GM12878 (cell line): ENCODE measurements around the gene BRI3BP. TPM values are rescaled to one million over a fixed set of nuclear protein-coding genes. Genes with fewer than 3 reads are reported as not detected.

Experiments used
- ATAC-seq: fragments of 200-7000 bp; cut with Tn5 transposase; 3 replicates; pipeline ENCODE4 v1.9.1; 2020; ENCODE audit warnings: mild to moderate bottlenecking, moderate library complexity
- BruUV-seq: library from RNA; stranded (reverse); fragments of 400-500 nt; replicated peaks from 2 replicates; lab custom pipeline; 2021; lab: Mats Ljungman, UMichigan
- CTCF ChIA-PET: fragments of 300-600 bp; sonication (Branson Sonifier 250); formaldehyde crosslinking; extraction: SDS; loops from one replicate; lab custom pipeline; 2021; ENCODE audit warnings: inconsistent platforms; lab: Yijun Ruan, JAX
- POLR2A ChIA-PET: fragments of 350-600 bp; formaldehyde crosslinking; extraction: SDS; loops from one replicate; lab custom pipeline; 2021; ENCODE audit warnings: inconsistent platforms; lab: Charles Lee
- RAD21 ChIA-PET: fragments of 300-600 bp; sonication (Branson Sonifier 250); formaldehyde crosslinking; loops from one replicate; lab custom pipeline; 2023; ENCODE audit warnings: antibody characterized with exemption; ENCODE audit not compliant: unreplicated experiment; lab: Charles Lee
- SMC1A ChIA-PET: fragments of 300-600 bp; sonication (Branson Sonifier 250); formaldehyde crosslinking; loops from one replicate; lab custom pipeline; 2023; ENCODE audit not compliant: unreplicated experiment, uncharacterized antibody; lab: Charles Lee
- DNase-seq: peaks from one replicate; pipeline ENCODE4 v3.0.0-alpha.2; 2011; ENCODE audit warnings: low read depth, low spot score
- FAIRE-seq: peaks from 3 replicates; lab custom pipeline; 2011; peaks lifted over from hg19 to GRCh38; lab: Jason Lieb, UNC
- H2AFZ ChIP-seq: 2 replicates; pipeline ENCODE4 v1.6.0; 2011; ENCODE audit warnings: low read depth, low read length, control low read depth; ENCODE audit not compliant: control insufficient read depth
- H3K27ac ChIP-seq: 2 replicates; pipeline ENCODE4 v1.5.1; 2011; ENCODE audit warnings: control low read depth; ENCODE audit not compliant: control insufficient read depth, insufficient read depth
- H3K27me3 ChIP-seq, 2 experiments: replicated peaks in 1 of 2; 2 replicates each; pipeline versions ENCODE4 v1.6.0 to v1.6.1; 2011; ENCODE audit warnings: low read length in 1 of 2; ENCODE audit not compliant: control insufficient read depth in 2 of 2, insufficient read depth in 2 of 2
- H3K36me3 ChIP-seq, 2 experiments: 2 replicates each; pipeline ENCODE4 v1.5.1; 2011; ENCODE audit warnings: low read length in 1 of 2; ENCODE audit not compliant: control insufficient read depth in 2 of 2, insufficient read depth in 2 of 2
- H3K4me1 ChIP-seq: 2 replicates; pipeline ENCODE4 v1.6.1; 2011; ENCODE audit warnings: mild to moderate bottlenecking, low read length, moderate library complexity, mixed read lengths; ENCODE audit not compliant: control insufficient read depth, insufficient read depth
- H3K4me2 ChIP-seq: 2 replicates; pipeline ENCODE4 v1.6.0; 2011; ENCODE audit warnings: control low read depth; ENCODE audit not compliant: control insufficient read depth, insufficient read depth
- H3K4me3 ChIP-seq: fragments of 200-600 bp; sonication (generic); 2 replicates; pipeline ENCODE4 v1.5.1; 2016
- H3K79me2 ChIP-seq: 2 replicates; pipeline ENCODE4 v1.6.0; 2011; ENCODE audit warnings: low read length; ENCODE audit not compliant: control insufficient read depth, insufficient read depth
- H3K9ac ChIP-seq: 2 replicates; pipeline ENCODE4 v1.8.0; 2011; ENCODE audit warnings: low read length, control low read depth, mixed read lengths; ENCODE audit not compliant: control insufficient read depth, insufficient read depth
- H3K9me3 ChIP-seq: replicated peaks from 3 replicates; pipeline ENCODE4 v1.5.1; 2011; ENCODE audit warnings: mild to moderate bottlenecking, low read length; ENCODE audit not compliant: control insufficient read depth, insufficient read depth
- H4K20me1 ChIP-seq: 2 replicates; pipeline ENCODE4 v1.6.0; 2011; ENCODE audit not compliant: control insufficient read depth, insufficient read depth
- PAX5 ChIP-seq: IDR thresholded peaks from 2 replicates; pipeline ENCODE4 v1.6.1; 2011; ENCODE audit warnings: low read depth, low read length, borderline replicate concordance
- RFX5 ChIP-seq: IDR thresholded peaks from 2 replicates; pipeline ENCODE4 v1.6.1; 2011; ENCODE audit warnings: low read depth, low read length, improper control_type of control experiment
- RUNX3 ChIP-seq: IDR thresholded peaks from 2 replicates; pipeline ENCODE4 v1.6.1; 2012; ENCODE audit warnings: low read length, inconsistent platforms
- SMC3 ChIP-seq: IDR thresholded peaks from 2 replicates; pipeline ENCODE4 v1.6.1; 2011; ENCODE audit warnings: low read length, improper control_type of control experiment, borderline replicate concordance
- SRF ChIP-seq, 2 experiments: IDR thresholded peaks; 2 replicates each; pipeline ENCODE4 v1.6.1; 2011; ENCODE audit warnings: low read depth in 2 of 2, low read length in 2 of 2, mild to moderate bottlenecking in 1 of 2, moderate library complexity in 1 of 2
- TCF12 ChIP-seq: IDR thresholded peaks from 2 replicates; pipeline ENCODE4 v1.6.1; 2011; ENCODE audit warnings: low read depth, mild to moderate bottlenecking, low read length
- ZNF24 ChIP-seq: fragments of 450-650 bp; IDR thresholded peaks from 2 replicates; pipeline ENCODE4 v1.6.1; 2017; ENCODE audit warnings: antibody characterized with exemption, mild to moderate bottlenecking
- WGBS: methylation state at CpG from one replicate; pipeline ENCODE4 v1.1.6; 2016; ENCODE audit warnings: low lambda C conversion rate; ENCODE audit not compliant: insufficient replicate concordance, insufficient coverage; ENCODE audit errors: missing lambda C conversion rate; 5-methylcytosine and 5-hydroxymethylcytosine counted together
- in situ Hi-C: fragments of 300-500 bp; cut with MboI; formaldehyde crosslinking; loops from 9 replicates; pipeline ENCODE4 v1.14.3; 2018; ENCODE audit warnings: mixed read lengths
- intact Hi-C: fragments of 100-400 bp; cut with micrococcal nuclease; formaldehyde crosslinking; loops from one replicate; pipeline ENCODE4 v1.14.2; 2022; ENCODE audit not compliant: unreplicated experiment
- polyA plus RNA-seq, 11 experiments: library from polyadenylated mRNA; depleted of rRNA in 4 of 11; unstranded in 6 of 11; stranded (reverse) in 5 of 11; fragments of >200 nt; fragmentation: Nextera tagmentation in 4 of 11; fragmentation: Illumina TruSeq in 1 of 11; extraction: Ambion mirVana in 4 of 11; extraction: Trizol in 1 of 11; gene quantifications; 1 replicate in 1 of 11; 2 replicates in 10 of 11; pipeline versions ENCODE4 v1.2.1 to v1.2.3, GENCODE V29; 2011 to 2016; ENCODE audit warnings: inconsistent platforms in 2 of 11, missing spikeins in 2 of 11, low read depth in 1 of 11
- total RNA-seq, 4 experiments: library from RNA; depleted of rRNA in 3 of 4; stranded (reverse); fragments of >200 nt in 3 of 4; fragmentation: Illumina TruSeq in 1 of 4; extraction: Trizol in 1 of 4; gene quantifications; 2 replicates each; pipeline versions ENCODE4 v1.2.1 to v1.2.3, GENCODE V29; 2013 to 2021
- TF ChIP-seq, protein P1 (sequence below): IDR thresholded peaks from 2 replicates; pipeline ENCODE4 v1.6.1; 2012; ENCODE audit warnings: improper control_type of control experiment, low read depth, low read length; ENCODE audit not compliant: insufficient replicate concordance
- TF ChIP-seq, protein P2 (sequence below): IDR thresholded peaks from 2 replicates; pipeline ENCODE4 v1.6.1; 2012; ENCODE audit warnings: low read depth, low read length, improper control_type of control experiment
- TF ChIP-seq, protein P3 (sequence below): fragments of 450-650 bp; IDR thresholded peaks from 2 replicates; pipeline ENCODE4 v1.6.1; 2017; ENCODE audit warnings: mild to moderate bottlenecking, moderate library complexity
- TF ChIP-seq, protein P4 (sequence below): fragments of 450-650 bp; IDR thresholded peaks from 2 replicates; pipeline ENCODE4 v1.6.1; 2017; ENCODE audit warnings: mild to moderate bottlenecking, moderate library complexity

Gene BRI3BP
- total and polyA plus RNA-seq, 10 of the 15 experiments (the other 5 are each of a cell fraction or from before 2014, with no cell fraction given) = 11.5 to 37.0 (median 28.5) TPM

DNA sequence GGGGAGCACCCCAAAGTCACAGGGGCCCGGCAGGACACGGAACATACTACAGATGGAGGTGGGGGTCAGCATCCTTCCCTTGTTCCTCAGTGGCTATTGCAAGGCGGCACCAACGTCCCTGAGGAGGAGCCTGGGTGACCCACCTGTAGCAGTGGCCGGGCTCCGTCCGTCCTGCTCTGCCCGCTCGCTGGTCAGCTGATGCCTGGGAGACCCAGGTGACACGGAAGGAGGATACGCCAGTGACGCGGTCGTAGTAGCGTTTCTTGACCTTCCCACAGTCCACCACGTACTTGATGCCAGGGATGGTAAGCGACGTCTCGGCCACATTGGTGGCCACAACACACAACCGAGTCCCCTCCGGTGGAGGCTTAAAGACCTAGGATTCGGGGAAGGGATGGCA, 29.2 kb upstream of the BRI3BP start:
- Histone ChIP-seq H3K4me1 (no peaks in the 10 kb centered on the region), H3K4me3 (no peak overlapping the region), H3K79me2 (no peaks in the 10 kb centered on the region), H3K27me3 (no peaks in the 10 kb centered on the region), H3K27ac (no peak overlapping the region), H3K9ac (no peak overlapping the region), H4K20me1 (no peaks in the 10 kb centered on the region), H3K9me3 (no peaks in the 10 kb centered on the region), H3K4me2 (no peak overlapping the region), H3K36me3 (peaks cover 24 to 41% of the 10 kb centered on the region in 2 experiments; a peak in 3 of 4 replicates), H2AFZ (no peak overlapping the region)
- FAIRE-seq (no peak), DNase-seq (no peak), ATAC-seq (no peak)
- intact Hi-C loops (no loop called here), in situ Hi-C loops (no loop called here)
- ChIA-PET SMC1A (interaction anchor here (1.2 kb wide), 1 partner anchor 20 kb away, joined by 3 read pairs; no protein-coding TSS in a partner anchor), CTCF (interaction anchor here (0.6 kb wide), 1 partner anchor 19 kb away, joined by 3 read pairs; no protein-coding TSS in a partner anchor), POLR2A (no interaction called here), RAD21 (no interaction called here)
- WGBS = 95% methylated on average over 22 of the region's 22 CpGs
- BruUV-seq = no TSS peak
- no peak for TF ChIP-seq PAX5
- TF ChIP-seq RFX5 = no peak
- no peak for TF ChIP-seq SMC3
- TF ChIP-seq RUNX3 = no peak
- TF ChIP-seq, protein P1, sequence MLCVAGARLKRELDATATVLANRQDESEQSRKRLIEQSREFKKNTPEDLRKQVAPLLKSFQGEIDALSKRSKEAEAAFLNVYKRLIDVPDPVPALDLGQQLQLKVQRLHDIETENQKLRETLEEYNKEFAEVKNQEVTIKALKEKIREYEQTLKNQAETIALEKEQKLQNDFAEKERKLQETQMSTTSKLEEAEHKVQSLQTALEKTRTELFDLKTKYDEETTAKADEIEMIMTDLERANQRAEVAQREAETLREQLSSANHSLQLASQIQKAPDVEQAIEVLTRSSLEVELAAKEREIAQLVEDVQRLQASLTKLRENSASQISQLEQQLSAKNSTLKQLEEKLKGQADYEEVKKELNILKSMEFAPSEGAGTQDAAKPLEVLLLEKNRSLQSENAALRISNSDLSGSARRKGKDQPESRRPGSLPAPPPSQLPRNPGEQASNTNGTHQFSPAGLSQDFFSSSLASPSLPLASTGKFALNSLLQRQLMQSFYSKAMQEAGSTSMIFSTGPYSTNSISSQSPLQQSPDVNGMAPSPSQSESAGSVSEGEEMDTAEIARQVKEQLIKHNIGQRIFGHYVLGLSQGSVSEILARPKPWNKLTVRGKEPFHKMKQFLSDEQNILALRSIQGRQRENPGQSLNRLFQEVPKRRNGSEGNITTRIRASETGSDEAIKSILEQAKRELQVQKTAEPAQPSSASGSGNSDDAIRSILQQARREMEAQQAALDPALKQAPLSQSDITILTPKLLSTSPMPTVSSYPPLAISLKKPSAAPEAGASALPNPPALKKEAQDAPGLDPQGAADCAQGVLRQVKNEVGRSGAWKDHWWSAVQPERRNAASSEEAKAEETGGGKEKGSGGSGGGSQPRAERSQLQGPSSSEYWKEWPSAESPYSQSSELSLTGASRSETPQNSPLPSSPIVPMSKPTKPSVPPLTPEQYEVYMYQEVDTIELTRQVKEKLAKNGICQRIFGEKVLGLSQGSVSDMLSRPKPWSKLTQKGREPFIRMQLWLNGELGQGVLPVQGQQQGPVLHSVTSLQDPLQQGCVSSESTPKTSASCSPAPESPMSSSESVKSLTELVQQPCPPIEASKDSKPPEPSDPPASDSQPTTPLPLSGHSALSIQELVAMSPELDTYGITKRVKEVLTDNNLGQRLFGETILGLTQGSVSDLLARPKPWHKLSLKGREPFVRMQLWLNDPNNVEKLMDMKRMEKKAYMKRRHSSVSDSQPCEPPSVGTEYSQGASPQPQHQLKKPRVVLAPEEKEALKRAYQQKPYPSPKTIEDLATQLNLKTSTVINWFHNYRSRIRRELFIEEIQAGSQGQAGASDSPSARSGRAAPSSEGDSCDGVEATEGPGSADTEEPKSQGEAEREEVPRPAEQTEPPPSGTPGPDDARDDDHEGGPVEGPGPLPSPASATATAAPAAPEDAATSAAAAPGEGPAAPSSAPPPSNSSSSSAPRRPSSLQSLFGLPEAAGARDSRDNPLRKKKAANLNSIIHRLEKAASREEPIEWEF = no peak
- TF ChIP-seq, protein P2, sequence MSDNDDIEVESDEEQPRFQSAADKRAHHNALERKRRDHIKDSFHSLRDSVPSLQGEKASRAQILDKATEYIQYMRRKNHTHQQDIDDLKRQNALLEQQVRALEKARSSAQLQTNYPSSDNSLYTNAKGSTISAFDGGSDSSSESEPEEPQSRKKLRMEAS = no peak
- TF ChIP-seq ZNF24 = no peak
- TF ChIP-seq TCF12 = no peak
- TF ChIP-seq SRF (IDR thresholded peaks at IDR 0.05; ENCODE audit: low read depth in 2 of 2, low read length in 2 of 2) = no peak
- TF ChIP-seq, protein P3, sequence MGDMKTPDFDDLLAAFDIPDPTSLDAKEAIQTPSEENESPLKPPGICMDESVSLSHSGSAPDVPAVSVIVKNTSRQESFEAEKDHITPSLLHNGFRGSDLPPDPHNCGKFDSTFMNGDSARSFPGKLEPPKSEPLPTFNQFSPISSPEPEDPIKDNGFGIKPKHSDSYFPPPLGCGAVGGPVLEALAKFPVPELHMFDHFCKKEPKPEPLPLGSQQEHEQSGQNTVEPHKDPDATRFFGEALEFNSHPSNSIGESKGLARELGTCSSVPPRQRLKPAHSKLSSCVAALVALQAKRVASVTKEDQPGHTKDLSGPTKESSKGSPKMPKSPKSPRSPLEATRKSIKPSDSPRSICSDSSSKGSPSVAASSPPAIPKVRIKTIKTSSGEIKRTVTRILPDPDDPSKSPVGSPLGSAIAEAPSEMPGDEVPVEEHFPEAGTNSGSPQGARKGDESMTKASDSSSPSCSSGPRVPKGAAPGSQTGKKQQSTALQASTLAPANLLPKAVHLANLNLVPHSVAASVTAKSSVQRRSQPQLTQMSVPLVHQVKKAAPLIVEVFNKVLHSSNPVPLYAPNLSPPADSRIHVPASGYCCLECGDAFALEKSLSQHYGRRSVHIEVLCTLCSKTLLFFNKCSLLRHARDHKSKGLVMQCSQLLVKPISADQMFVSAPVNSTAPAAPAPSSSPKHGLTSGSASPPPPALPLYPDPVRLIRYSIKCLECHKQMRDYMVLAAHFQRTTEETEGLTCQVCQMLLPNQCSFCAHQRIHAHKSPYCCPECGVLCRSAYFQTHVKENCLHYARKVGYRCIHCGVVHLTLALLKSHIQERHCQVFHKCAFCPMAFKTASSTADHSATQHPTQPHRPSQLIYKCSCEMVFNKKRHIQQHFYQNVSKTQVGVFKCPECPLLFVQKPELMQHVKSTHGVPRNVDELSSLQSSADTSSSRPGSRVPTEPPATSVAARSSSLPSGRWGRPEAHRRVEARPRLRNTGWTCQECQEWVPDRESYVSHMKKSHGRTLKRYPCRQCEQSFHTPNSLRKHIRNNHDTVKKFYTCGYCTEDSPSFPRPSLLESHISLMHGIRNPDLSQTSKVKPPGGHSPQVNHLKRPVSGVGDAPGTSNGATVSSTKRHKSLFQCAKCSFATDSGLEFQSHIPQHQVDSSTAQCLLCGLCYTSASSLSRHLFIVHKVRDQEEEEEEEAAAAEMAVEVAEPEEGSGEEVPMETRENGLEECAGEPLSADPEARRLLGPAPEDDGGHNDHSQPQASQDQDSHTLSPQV = no peak
- TF ChIP-seq, protein P4, sequence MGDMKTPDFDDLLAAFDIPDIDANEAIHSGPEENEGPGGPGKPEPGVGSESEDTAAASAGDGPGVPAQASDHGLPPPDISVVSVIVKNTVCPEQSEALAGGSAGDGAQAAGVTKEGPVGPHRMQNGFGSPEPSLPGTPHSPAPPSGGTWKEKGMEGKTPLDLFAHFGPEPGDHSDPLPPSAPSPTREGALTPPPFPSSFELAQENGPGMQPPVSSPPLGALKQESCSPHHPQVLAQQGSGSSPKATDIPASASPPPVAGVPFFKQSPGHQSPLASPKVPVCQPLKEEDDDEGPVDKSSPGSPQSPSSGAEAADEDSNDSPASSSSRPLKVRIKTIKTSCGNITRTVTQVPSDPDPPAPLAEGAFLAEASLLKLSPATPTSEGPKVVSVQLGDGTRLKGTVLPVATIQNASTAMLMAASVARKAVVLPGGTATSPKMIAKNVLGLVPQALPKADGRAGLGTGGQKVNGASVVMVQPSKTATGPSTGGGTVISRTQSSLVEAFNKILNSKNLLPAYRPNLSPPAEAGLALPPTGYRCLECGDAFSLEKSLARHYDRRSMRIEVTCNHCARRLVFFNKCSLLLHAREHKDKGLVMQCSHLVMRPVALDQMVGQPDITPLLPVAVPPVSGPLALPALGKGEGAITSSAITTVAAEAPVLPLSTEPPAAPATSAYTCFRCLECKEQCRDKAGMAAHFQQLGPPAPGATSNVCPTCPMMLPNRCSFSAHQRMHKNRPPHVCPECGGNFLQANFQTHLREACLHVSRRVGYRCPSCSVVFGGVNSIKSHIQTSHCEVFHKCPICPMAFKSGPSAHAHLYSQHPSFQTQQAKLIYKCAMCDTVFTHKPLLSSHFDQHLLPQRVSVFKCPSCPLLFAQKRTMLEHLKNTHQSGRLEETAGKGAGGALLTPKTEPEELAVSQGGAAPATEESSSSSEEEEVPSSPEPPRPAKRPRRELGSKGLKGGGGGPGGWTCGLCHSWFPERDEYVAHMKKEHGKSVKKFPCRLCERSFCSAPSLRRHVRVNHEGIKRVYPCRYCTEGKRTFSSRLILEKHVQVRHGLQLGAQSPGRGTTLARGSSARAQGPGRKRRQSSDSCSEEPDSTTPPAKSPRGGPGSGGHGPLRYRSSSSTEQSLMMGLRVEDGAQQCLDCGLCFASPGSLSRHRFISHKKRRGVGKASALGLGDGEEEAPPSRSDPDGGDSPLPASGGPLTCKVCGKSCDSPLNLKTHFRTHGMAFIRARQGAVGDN = no peak
